B cell (primary cell): ENCODE results near the gene NEUROG3. TPM values are rescaled to one million over a fixed set of nuclear protein-coding genes. Genes with fewer than 3 reads are reported as not detected.

Source experiments
- ATAC-seq: fragments of 200-7000 bp; cut with Tn5 transposase; one replicate; pipeline ENCODE4 v1.10.0; 2021; ENCODE audit warnings: low read depth, mild to moderate bottlenecking, moderate number of reproducible peaks, moderate library complexity
- CTCF ChIA-PET: fragments of 350-600 bp; sonication (Branson Sonifier 250); formaldehyde crosslinking; loops from one replicate; lab custom pipeline; 2021; ENCODE audit warnings: antibody characterized with exemption, inconsistent platforms; lab: Charles Lee
- POLR2A ChIA-PET: fragments of 350-600 bp; sonication (Branson Sonifier 250); formaldehyde crosslinking; loops from one replicate; lab custom pipeline; 2021; ENCODE audit warnings: antibody characterized with exemption; lab: Charles Lee
- DNase-seq: peaks from one replicate; pipeline ENCODE4 v3.0.0; 2013
- H2AFZ ChIP-seq: 2 replicates; pipeline ENCODE4 v1.6.1; 2012; ENCODE audit warnings: mild to moderate bottlenecking, low read depth, low read length; ENCODE audit not compliant: insufficient read depth, poor library complexity, severe bottlenecking
- H3K27ac ChIP-seq, 2 donors: 1 replicate in 1 of 2; 2 replicates in 1 of 2; pipeline ENCODE4 v1.5.1; 2012 to 2013; ENCODE audit warnings: low read length in 2 of 2, mild to moderate bottlenecking in 2 of 2, moderate library complexity in 1 of 2
- H3K27me3 ChIP-seq, 4 experiments: fragments of 200-600 bp in 1 of 4; sonication (generic) in 1 of 4; replicated peaks in 1 of 4; 1 replicate in 2 of 4; 2 replicates in 2 of 4; pipeline versions ENCODE4 v1.6.1 to v1.7.0; 2013 to 2016; ENCODE audit warnings: low read length in 3 of 4, mild to moderate bottlenecking in 2 of 4, mixed read lengths in 1 of 4, moderate library complexity in 1 of 4; ENCODE audit not compliant: insufficient read depth in 4 of 4, control insufficient read depth in 3 of 4; ENCODE audit errors: control extremely low read depth in 1 of 4
- H3K36me3 ChIP-seq, 2 experiments: replicated peaks in 1 of 2; 1 replicate in 1 of 2; 2 replicates in 1 of 2; pipeline versions ENCODE4 v1.6.1 to v1.7.1; 2013; ENCODE audit warnings: low read length in 1 of 2; ENCODE audit not compliant: insufficient read depth in 2 of 2, control insufficient read depth in 1 of 2; ENCODE audit errors: control extremely low read depth in 1 of 2, extremely low read depth in 1 of 2
- H3K4me1 ChIP-seq, 2 donors: fragments of 200-600 bp in 1 of 2; sonication (generic) in 1 of 2; 1 replicate in 1 of 2; 2 replicates in 1 of 2; pipeline versions ENCODE4 v1.5.1 to v1.6.1; 2013 to 2017; ENCODE audit warnings: low read length in 2 of 2; ENCODE audit not compliant: control insufficient read depth in 2 of 2, insufficient read depth in 2 of 2
- H3K4me2 ChIP-seq: replicated peaks from 2 replicates; pipeline ENCODE3; 2012; ENCODE audit warnings: mild to moderate bottlenecking, low read depth, low read length; ENCODE audit not compliant: poor library complexity, severe bottlenecking
- H3K4me3 ChIP-seq, 5 experiments: fragments of 200-600 bp in 1 of 5; sonication (generic) in 1 of 5; 1 replicate in 3 of 5; 2 replicates in 2 of 5; pipeline versions ENCODE4 v1.5.1 to v1.7.0; 2011 to 2016; ENCODE audit warnings: low read length in 4 of 5, mild to moderate bottlenecking in 4 of 5, low read depth in 2 of 5, control low read depth in 1 of 5, moderate library complexity in 1 of 5; ENCODE audit not compliant: insufficient read depth in 1 of 5; ENCODE audit errors: control extremely low read depth in 1 of 5, extremely low read depth in 1 of 5
- H3K79me2 ChIP-seq: fragments of 200-600 bp; sonication (generic); one replicate; pipeline ENCODE4 v1.6.0; 2016; ENCODE audit warnings: low read length; ENCODE audit not compliant: control insufficient read depth, insufficient read depth
- H3K9ac ChIP-seq: fragments of 200-600 bp; sonication (generic); 2 replicates; pipeline ENCODE4 v1.6.1; 2017; ENCODE audit warnings: mild to moderate bottlenecking, low read length, moderate library complexity
- H3K9me3 ChIP-seq, 3 donors: one replicate each; pipeline versions ENCODE4 v1.6.1 to v1.7.1; 2013; ENCODE audit warnings: low read length in 2 of 3; ENCODE audit not compliant: control insufficient read depth in 2 of 3, insufficient read depth in 1 of 3; ENCODE audit errors: control extremely low read depth in 1 of 3
- H4K20me1 ChIP-seq: 2 replicates; pipeline ENCODE4 v1.6.0; 2012; ENCODE audit warnings: mild to moderate bottlenecking, low read length; ENCODE audit not compliant: insufficient read depth, control insufficient read depth, poor library complexity, severe bottlenecking
- H3K27ac Mint-ChIP-seq: one replicate; pipeline ENCODE4 v1.8.0; 2021; ENCODE audit warnings: mixed read lengths
- H3K27me3 Mint-ChIP-seq: one replicate; pipeline ENCODE4 v1.8.0; 2021; ENCODE audit warnings: mixed read lengths
- H3K4me1 Mint-ChIP-seq: one replicate; pipeline ENCODE4 v1.8.0; 2021; ENCODE audit warnings: mixed read lengths
- H3K4me3 Mint-ChIP-seq: one replicate; pipeline ENCODE4 v1.8.0; 2021; ENCODE audit warnings: mixed read lengths
- H3K9me3 Mint-ChIP-seq: one replicate; pipeline ENCODE4 v1.8.0; 2022; ENCODE audit warnings: mixed read lengths; ENCODE audit not compliant: insufficient read depth
- EZH2 ChIP-seq: IDR thresholded peaks from 2 replicates; pipeline ENCODE4 v1.6.1; 2012; ENCODE audit warnings: borderline replicate concordance, low read depth, mild to moderate bottlenecking, moderate library complexity, low read length; ENCODE audit not compliant: insufficient read depth, poor library complexity, severe bottlenecking
- WGBS: methylation state at CpG from one replicate; pipeline ENCODE4 v1.1.5; 2013; ENCODE audit warnings: missing lambda C conversion rate; ENCODE audit not compliant: insufficient coverage; 5-methylcytosine and 5-hydroxymethylcytosine counted together
- intact Hi-C: fragments of 100-400 bp; cut with micrococcal nuclease; formaldehyde crosslinking; loops from one replicate; pipeline ENCODE4 v1.10.0; 2022
- polyA plus RNA-seq: library from polyadenylated mRNA; depleted of rRNA; stranded (reverse); fragments of >200 nt; gene quantifications from 2 replicates; pipeline ENCODE4 v1.2.3, GENCODE V29; 2012
- total RNA-seq, 2 donors: library from RNA; stranded (reverse); fragments of 120-200 nt in 1 of 2; gene quantifications; 1 replicate in 1 of 2; 2 replicates in 1 of 2; pipeline versions ENCODE4 v1.2.3 to v1.2.4, GENCODE V29; 2013 to 2022
- TF ChIP-seq, protein P1 (sequence below): fragments of 200-600 bp; IDR thresholded peaks from one replicate; pipeline ENCODE4 v1.8.0; 2022; ENCODE audit warnings: antibody characterized with exemption, mild to moderate bottlenecking

NEUROG3 gene
- total and polyA plus RNA-seq, 2 donors (not counting 1 experiment from before 2014, with no cell fraction given): not detected

DNA sequence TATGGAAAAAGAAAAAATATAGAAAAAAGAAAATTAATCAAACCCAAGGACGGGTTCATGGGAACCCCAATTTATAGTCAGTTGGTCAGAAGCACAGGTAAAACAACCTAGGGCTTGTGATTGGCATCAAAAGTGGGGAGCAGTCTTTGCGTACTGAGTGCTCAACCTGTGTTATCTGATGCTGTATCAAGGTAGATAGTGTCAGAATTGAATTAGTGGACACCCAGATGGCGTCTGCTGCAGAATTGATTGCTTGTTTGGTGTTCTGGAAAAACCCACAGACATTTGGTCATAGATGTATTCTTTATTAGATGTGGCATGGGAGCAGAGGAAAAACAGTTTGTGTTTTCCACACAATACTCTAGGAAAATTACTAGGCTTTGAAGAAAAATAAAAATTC is 39.6 kb downstream of the NEUROG3 start:
- TF ChIP-seq, protein P1, sequence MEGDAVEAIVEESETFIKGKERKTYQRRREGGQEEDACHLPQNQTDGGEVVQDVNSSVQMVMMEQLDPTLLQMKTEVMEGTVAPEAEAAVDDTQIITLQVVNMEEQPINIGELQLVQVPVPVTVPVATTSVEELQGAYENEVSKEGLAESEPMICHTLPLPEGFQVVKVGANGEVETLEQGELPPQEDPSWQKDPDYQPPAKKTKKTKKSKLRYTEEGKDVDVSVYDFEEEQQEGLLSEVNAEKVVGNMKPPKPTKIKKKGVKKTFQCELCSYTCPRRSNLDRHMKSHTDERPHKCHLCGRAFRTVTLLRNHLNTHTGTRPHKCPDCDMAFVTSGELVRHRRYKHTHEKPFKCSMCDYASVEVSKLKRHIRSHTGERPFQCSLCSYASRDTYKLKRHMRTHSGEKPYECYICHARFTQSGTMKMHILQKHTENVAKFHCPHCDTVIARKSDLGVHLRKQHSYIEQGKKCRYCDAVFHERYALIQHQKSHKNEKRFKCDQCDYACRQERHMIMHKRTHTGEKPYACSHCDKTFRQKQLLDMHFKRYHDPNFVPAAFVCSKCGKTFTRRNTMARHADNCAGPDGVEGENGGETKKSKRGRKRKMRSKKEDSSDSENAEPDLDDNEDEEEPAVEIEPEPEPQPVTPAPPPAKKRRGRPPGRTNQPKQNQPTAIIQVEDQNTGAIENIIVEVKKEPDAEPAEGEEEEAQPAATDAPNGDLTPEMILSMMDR: no peak
- no peak for TF ChIP-seq EZH2
- H3K27me3 Mint-ChIP-seq: peaks cover 15% of the 10 kb centered on the region

DNA sequence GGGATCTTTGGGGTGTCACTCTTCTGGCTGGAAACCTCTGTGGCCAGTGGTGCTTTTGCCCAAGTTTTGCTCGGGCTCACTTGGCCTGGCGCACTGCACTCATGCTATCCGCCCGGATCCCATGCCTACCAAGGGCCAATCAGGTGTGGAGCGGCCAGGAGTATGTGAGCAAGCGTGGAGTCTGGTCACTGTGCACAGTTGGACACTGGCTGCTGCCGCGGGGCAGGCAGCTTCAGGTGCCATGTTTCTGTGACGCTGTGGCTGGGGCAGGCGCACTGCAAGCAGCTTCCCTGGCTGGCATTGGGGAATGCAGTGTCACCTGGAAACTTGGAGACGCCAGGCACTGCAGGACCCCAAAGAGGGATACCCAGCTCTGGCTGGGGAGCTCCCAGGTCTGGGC is 45.3 kb downstream of the NEUROG3 start:
- ATAC-seq (no peak), DNase-seq (no peak)
- H3K27ac ChIP-seq: no peak overlapping the region
- H3K4me1 ChIP-seq: no peaks in the 10 kb centered on the region
- Mint-ChIP-seq H3K4me1 (no peaks in the 10 kb centered on the region), H3K27me3 (peaks cover 15% of the 10 kb centered on the region), H3K27ac (no peak overlapping the region), H3K9me3 (no peaks in the 10 kb centered on the region), H3K4me3 (no peak overlapping the region)
- ChIA-PET CTCF (no interaction called here), POLR2A (no interaction called here)
- H2AFZ ChIP-seq: no peak overlapping the region
- H3K36me3 ChIP-seq: no peaks in the 10 kb centered on the region
- H4K20me1 ChIP-seq: no peaks in the 10 kb centered on the region
- intact Hi-C loops: no loop called here
- TF ChIP-seq EZH2: no peak
- TF ChIP-seq, protein P1: no peak
- no peak overlapping the region for H3K4me3 ChIP-seq
- H3K79me2 ChIP-seq: no peaks in the 10 kb centered on the region
- H3K9ac ChIP-seq: no peak overlapping the region
- peaks cover 0 to 3% (median 0%) of the 10 kb centered on the region in 4 experiments for H3K27me3 ChIP-seq
- H3K9me3 ChIP-seq: no peaks in the 10 kb centered on the region
- WGBS: 99% methylated on average over 11 of the region's 11 CpGs
- H3K4me2 ChIP-seq: no peak overlapping the region

More for the DNA sequence above, 39.6 kb downstream of the NEUROG3 start:
- Histone ChIP-seq H3K9ac (no peak overlapping the region), H3K4me3 (no peak overlapping the region), H3K79me2 (no peaks in the 10 kb centered on the region), H3K4me1 (no peaks in the 10 kb centered on the region), H3K36me3 (no peaks in the 10 kb centered on the region), H3K27me3 (peaks cover 0 to 3% (median 0%) of the 10 kb centered on the region in 4 experiments), H3K4me2 (no peak overlapping the region), H2AFZ (no peak overlapping the region), H3K9me3 (peaks cover 0 to 12% (median 1%) of the 10 kb centered on the region in 3 donors), H4K20me1 (no peaks in the 10 kb centered on the region), H3K27ac (no peak overlapping the region)
- Mint-ChIP-seq H3K27ac (no peak overlapping the region), H3K9me3 (peaks cover 4% of the 10 kb centered on the region), H3K4me3 (no peak overlapping the region), H3K4me1 (no peaks in the 10 kb centered on the region)
- DNase-seq (no peak), ATAC-seq (no peak)
- CTCF ChIA-PET: no interaction called here
- WGBS: 81% methylated on average over 1 of the region's 3 CpGs
- POLR2A ChIA-PET: no interaction called here
- intact Hi-C loops: loop anchor here (2.0 kb wide), 1 partner anchor 57 kb away; no protein-coding TSS in a partner anchor

Other genes starting within 250 kb of the NEUROG3 start
- not detected in 2 replicates for gene TACR2, start 156.5 kb downstream of the NEUROG3 start, total RNA-seq
- 0.18 TPM in 1 of 2 replicates, not detected in the other for gene TACR2, start 156.5 kb downstream of the NEUROG3 start, polyA plus RNA-seq
- 0.52 and 0.85 TPM in 2 replicates for gene TSPAN15, start 122.0 kb downstream of the NEUROG3 start, total RNA-seq
- 0.13 and 0.27 TPM in 2 replicates for gene TSPAN15, start 122.0 kb downstream of the NEUROG3 start, polyA plus RNA-seq
- gene FAM241B, start 56.8 kb upstream of the NEUROG3 start, total RNA-seq: 0.54 and 1.1 TPM in 2 replicates
- gene FAM241B, start 56.8 kb upstream of the NEUROG3 start, polyA plus RNA-seq: 0.64 and 2.0 TPM in 2 replicates
- not detected in 2 replicates for gene COL13A1, start 228.5 kb upstream of the NEUROG3 start, total RNA-seq
- not detected in 2 replicates for gene COL13A1, start 228.5 kb upstream of the NEUROG3 start, polyA plus RNA-seq